WTC11 (cell line): ENCODE measurements around the gene LIMCH1. TPM values are rescaled to one million over a fixed set of nuclear protein-coding genes. Genes with fewer than 3 reads are reported as not detected.

ENCODE experiments used
- ATAC-seq: fragments of 200-7000 bp; cut with Tn5 transposase; 2 replicates; pipeline ENCODE4 v1.10.0; 2021; ENCODE audit warnings: mild to moderate bottlenecking, moderate library complexity
- CTCF ChIA-PET: fragments of 300-600 bp; sonication (Branson Sonifier 250); formaldehyde crosslinking; loops from one replicate; lab custom pipeline; 2021; ENCODE audit warnings: antibody characterized with exemption; lab: Charles Lee
- POLR2A ChIA-PET: fragments of 350-600 bp; sonication (Branson Sonifier 250); formaldehyde crosslinking; loops from one replicate; lab custom pipeline; 2021; ENCODE audit warnings: antibody characterized with exemption; lab: Charles Lee
- DNase-seq: peaks from one replicate; pipeline ENCODE4 v3.0.0; 2021; ENCODE audit warnings: low spot score
- H3K27ac Mint-ChIP-seq: 2 replicates; pipeline ENCODE4 v1.8.0; 2021; ENCODE audit warnings: mixed read lengths
- H3K27me3 Mint-ChIP-seq: 2 replicates; pipeline ENCODE4 v1.8.0; 2021; ENCODE audit warnings: low read depth, mild to moderate bottlenecking, moderate library complexity, mixed read lengths
- H3K36me3 Mint-ChIP-seq: 2 replicates; pipeline ENCODE4 v1.8.0; 2021; ENCODE audit warnings: mixed read lengths
- H3K4me1 Mint-ChIP-seq: 2 replicates; pipeline ENCODE4 v1.8.0; 2022; ENCODE audit warnings: mixed read lengths
- H3K4me3 Mint-ChIP-seq: 2 replicates; pipeline ENCODE4 v1.8.0; 2021; ENCODE audit warnings: mild to moderate bottlenecking, moderate library complexity, mixed read lengths
- H3K9me3 Mint-ChIP-seq: 2 replicates; pipeline ENCODE4 v1.8.0; 2021; ENCODE audit warnings: mixed read lengths
- CBFB ChIP-seq: sonication (generic); formaldehyde crosslinking; IDR thresholded peaks from 2 replicates; pipeline ENCODE4 v1.8.1; 2022; ENCODE audit warnings: mild to moderate bottlenecking, low read depth, missing genetic modification reagents
- GRHL2 ChIP-seq: fragments of 250-450 bp; sonication (Bioruptor Pico); IDR thresholded peaks from 2 replicates; pipeline ENCODE4 v1.8.0; 2022; ENCODE audit warnings: mild to moderate bottlenecking, moderate library complexity; ENCODE audit not compliant: insufficient replicate concordance, severe bottlenecking
- GTF2I ChIP-seq: fragments of 250-450 bp; sonication (Bioruptor Pico); conservative IDR thresholded peaks from 2 replicates; pipeline ENCODE4 v1.4.0; 2021; ENCODE audit warnings: mild to moderate bottlenecking
- KAT7 ChIP-seq: sonication (generic); formaldehyde crosslinking; IDR thresholded peaks from 2 replicates; pipeline ENCODE4 v1.8.1; 2023; ENCODE audit warnings: missing genetic modification reagents, mild to moderate bottlenecking, borderline replicate concordance
- NFATC4 ChIP-seq: fragments of 250-450 bp; sonication (Bioruptor Pico); IDR thresholded peaks from 2 replicates; pipeline ENCODE4 v1.9.0; 2021; ENCODE audit warnings: mild to moderate bottlenecking
- NFE2L1 ChIP-seq: sonication (generic); formaldehyde crosslinking; IDR thresholded peaks from 2 replicates; pipeline ENCODE4 v1.8.1; 2023; ENCODE audit warnings: missing genetic modification reagents
- NFYB ChIP-seq: sonication (generic); formaldehyde crosslinking; conservative IDR thresholded peaks from 2 replicates; pipeline ENCODE4 v1.8.0; 2022; ENCODE audit warnings: low read depth, missing genetic modification reagents
- NR3C1 ChIP-seq: sonication (generic); formaldehyde crosslinking; conservative IDR thresholded peaks from 2 replicates; pipeline ENCODE4 v1.8.1; 2023; ENCODE audit warnings: low read depth, mild to moderate bottlenecking, missing genetic modification reagents
- OVOL2 ChIP-seq: fragments of 250-450 bp; sonication (Bioruptor Pico); IDR thresholded peaks from 2 replicates; pipeline ENCODE4 v1.9.0; 2021; ENCODE audit warnings: mild to moderate bottlenecking, borderline replicate concordance
- ZNF138 ChIP-seq: sonication (generic); formaldehyde crosslinking; conservative IDR thresholded peaks from 2 replicates; pipeline ENCODE4 v1.8.1; 2022; ENCODE audit warnings: mild to moderate bottlenecking, moderate library complexity, missing genetic modification reagents
- ZNF219 ChIP-seq: sonication (generic); formaldehyde crosslinking; IDR thresholded peaks from 2 replicates; pipeline ENCODE4 v1.8.0; 2023; ENCODE audit warnings: missing genetic modification reagents, mild to moderate bottlenecking, borderline replicate concordance
- ZNF232 ChIP-seq: sonication (generic); formaldehyde crosslinking; IDR thresholded peaks from 2 replicates; pipeline ENCODE4 v1.8.0; 2022; ENCODE audit warnings: mild to moderate bottlenecking, missing genetic modification reagents
- ZNF416 ChIP-seq: fragments of 250-450 bp; sonication (Bioruptor Pico); IDR thresholded peaks from 2 replicates; pipeline ENCODE4 v1.9.0; 2021; ENCODE audit warnings: mild to moderate bottlenecking, inconsistent platforms
- total RNA-seq: library from RNA; stranded (reverse); gene quantifications from 3 replicates; pipeline ENCODE4 v1.2.3, GENCODE V29; 2021
- TF ChIP-seq, protein P1 (sequence below): sonication (generic); formaldehyde crosslinking; IDR thresholded peaks from 2 replicates; pipeline ENCODE4 v1.8.1; 2023; ENCODE audit warnings: mild to moderate bottlenecking, missing genetic modification reagents
- TF ChIP-seq, protein P2 (sequence below): sonication (generic); formaldehyde crosslinking; conservative IDR thresholded peaks from 2 replicates; pipeline ENCODE4 v1.8.1; 2023; ENCODE audit warnings: mild to moderate bottlenecking, low read depth, missing genetic modification reagents, moderate library complexity
- TF ChIP-seq, protein P3 (sequence below): fragments of 200-600 bp; IDR thresholded peaks from 2 replicates; pipeline ENCODE4 v1.8.0; 2022; ENCODE audit warnings: antibody characterized with exemption
- TF ChIP-seq, protein P4 (sequence below): fragments of 250-450 bp; sonication (Bioruptor Pico); IDR thresholded peaks from 2 replicates; pipeline ENCODE4 v1.9.0; 2021; ENCODE audit warnings: moderate library complexity, mild to moderate bottlenecking, inconsistent platforms, borderline replicate concordance
- TF ChIP-seq, protein P5 (sequence below): sonication (generic); formaldehyde crosslinking; IDR thresholded peaks from 2 replicates; pipeline ENCODE4 v1.8.1; 2023; ENCODE audit warnings: mild to moderate bottlenecking, missing genetic modification reagents, moderate library complexity
- TF ChIP-seq, protein P6 (sequence below): sonication (generic); formaldehyde crosslinking; IDR thresholded peaks from 2 replicates; pipeline ENCODE4 v1.8.1; 2022; ENCODE audit warnings: mild to moderate bottlenecking, moderate library complexity, missing genetic modification reagents
- TF ChIP-seq, protein P7 (sequence below): sonication (generic); formaldehyde crosslinking; IDR thresholded peaks from 2 replicates; pipeline ENCODE4 v1.8.0; 2022; ENCODE audit warnings: mild to moderate bottlenecking, missing genetic modification reagents

The LIMCH1 gene
- total RNA-seq, 1 experiment from 2014 or later: 0.92 TPM

DNA sequence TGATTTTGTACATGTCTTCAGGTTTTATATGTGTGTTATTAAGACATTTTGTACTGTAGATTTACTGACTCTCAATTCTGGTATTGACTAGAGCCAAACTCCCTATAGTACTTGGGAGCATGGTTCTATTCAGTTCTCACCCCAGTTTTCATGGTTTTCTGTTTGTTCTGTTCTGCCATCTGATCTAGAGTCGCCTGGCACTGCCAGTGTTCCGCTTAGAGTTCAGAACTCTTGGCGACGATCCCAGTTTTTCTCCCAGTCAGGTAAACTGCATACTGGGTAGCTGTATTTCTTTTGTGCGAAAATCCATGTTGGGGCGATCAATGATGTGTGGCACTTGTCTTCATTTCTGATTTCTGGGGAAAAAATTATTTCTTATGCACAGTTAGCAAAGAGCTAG, 132.6 kb downstream of the LIMCH1 start:
- no peak overlapping the region for H3K27ac Mint-ChIP-seq
- ChIA-PET CTCF (no interaction called here), POLR2A (no interaction called here)
- peaks cover 16% of the 10 kb centered on the region for H3K4me1 Mint-ChIP-seq
- H3K9me3 Mint-ChIP-seq: no peaks in the 10 kb centered on the region
- no peaks in the 10 kb centered on the region for H3K36me3 Mint-ChIP-seq
- TF ChIP-seq, protein P1, sequence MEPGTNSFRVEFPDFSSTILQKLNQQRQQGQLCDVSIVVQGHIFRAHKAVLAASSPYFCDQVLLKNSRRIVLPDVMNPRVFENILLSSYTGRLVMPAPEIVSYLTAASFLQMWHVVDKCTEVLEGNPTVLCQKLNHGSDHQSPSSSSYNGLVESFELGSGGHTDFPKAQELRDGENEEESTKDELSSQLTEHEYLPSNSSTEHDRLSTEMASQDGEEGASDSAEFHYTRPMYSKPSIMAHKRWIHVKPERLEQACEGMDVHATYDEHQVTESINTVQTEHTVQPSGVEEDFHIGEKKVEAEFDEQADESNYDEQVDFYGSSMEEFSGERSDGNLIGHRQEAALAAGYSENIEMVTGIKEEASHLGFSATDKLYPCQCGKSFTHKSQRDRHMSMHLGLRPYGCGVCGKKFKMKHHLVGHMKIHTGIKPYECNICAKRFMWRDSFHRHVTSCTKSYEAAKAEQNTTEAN (CRISPR knock-in tag): no peak
- TF ChIP-seq NR3C1 (CRISPR knock-in tag): no peak
- TF ChIP-seq, protein P2, sequence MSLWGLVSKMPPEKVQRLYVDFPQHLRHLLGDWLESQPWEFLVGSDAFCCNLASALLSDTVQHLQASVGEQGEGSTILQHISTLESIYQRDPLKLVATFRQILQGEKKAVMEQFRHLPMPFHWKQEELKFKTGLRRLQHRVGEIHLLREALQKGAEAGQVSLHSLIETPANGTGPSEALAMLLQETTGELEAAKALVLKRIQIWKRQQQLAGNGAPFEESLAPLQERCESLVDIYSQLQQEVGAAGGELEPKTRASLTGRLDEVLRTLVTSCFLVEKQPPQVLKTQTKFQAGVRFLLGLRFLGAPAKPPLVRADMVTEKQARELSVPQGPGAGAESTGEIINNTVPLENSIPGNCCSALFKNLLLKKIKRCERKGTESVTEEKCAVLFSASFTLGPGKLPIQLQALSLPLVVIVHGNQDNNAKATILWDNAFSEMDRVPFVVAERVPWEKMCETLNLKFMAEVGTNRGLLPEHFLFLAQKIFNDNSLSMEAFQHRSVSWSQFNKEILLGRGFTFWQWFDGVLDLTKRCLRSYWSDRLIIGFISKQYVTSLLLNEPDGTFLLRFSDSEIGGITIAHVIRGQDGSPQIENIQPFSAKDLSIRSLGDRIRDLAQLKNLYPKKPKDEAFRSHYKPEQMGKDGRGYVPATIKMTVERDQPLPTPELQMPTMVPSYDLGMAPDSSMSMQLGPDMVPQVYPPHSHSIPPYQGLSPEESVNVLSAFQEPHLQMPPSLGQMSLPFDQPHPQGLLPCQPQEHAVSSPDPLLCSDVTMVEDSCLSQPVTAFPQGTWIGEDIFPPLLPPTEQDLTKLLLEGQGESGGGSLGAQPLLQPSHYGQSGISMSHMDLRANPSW (CRISPR knock-in tag): no peak
- TF ChIP-seq NFE2L1 (CRISPR knock-in tag): no peak
- no peak for TF ChIP-seq CBFB (CRISPR knock-in tag)
- no peak for TF ChIP-seq KAT7 (CRISPR knock-in tag)
- TF ChIP-seq, protein P3, sequence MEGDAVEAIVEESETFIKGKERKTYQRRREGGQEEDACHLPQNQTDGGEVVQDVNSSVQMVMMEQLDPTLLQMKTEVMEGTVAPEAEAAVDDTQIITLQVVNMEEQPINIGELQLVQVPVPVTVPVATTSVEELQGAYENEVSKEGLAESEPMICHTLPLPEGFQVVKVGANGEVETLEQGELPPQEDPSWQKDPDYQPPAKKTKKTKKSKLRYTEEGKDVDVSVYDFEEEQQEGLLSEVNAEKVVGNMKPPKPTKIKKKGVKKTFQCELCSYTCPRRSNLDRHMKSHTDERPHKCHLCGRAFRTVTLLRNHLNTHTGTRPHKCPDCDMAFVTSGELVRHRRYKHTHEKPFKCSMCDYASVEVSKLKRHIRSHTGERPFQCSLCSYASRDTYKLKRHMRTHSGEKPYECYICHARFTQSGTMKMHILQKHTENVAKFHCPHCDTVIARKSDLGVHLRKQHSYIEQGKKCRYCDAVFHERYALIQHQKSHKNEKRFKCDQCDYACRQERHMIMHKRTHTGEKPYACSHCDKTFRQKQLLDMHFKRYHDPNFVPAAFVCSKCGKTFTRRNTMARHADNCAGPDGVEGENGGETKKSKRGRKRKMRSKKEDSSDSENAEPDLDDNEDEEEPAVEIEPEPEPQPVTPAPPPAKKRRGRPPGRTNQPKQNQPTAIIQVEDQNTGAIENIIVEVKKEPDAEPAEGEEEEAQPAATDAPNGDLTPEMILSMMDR: no peak
- no peak for TF ChIP-seq OVOL2 (CRISPR knock-in tag)
- TF ChIP-seq GTF2I: no peak
- TF ChIP-seq NFYB (CRISPR knock-in tag): no peak
- TF ChIP-seq, protein P4, sequence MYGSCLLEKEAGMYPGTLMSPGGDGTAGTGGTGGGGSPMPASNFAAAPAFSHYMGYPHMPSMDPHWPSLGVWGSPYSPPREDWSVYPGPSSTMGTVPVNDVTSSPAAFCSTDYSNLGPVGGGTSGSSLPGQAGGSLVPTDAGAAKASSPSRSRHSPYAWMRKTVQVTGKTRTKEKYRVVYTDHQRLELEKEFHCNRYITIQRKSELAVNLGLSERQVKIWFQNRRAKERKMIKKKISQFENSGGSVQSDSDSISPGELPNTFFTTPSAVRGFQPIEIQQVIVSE: no peak
- no peak for TF ChIP-seq GRHL2 (CRISPR knock-in tag)
- TF ChIP-seq NFATC4 (CRISPR knock-in tag): no peak
- no peak for TF ChIP-seq ZNF219 (CRISPR knock-in tag)
- TF ChIP-seq, protein P5, sequence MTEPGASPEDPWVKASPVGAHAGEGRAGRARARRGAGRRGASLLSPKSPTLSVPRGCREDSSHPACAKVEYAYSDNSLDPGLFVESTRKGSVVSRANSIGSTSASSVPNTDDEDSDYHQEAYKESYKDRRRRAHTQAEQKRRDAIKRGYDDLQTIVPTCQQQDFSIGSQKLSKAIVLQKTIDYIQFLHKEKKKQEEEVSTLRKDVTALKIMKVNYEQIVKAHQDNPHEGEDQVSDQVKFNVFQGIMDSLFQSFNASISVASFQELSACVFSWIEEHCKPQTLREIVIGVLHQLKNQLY (CRISPR knock-in tag): no peak
- TF ChIP-seq, protein P6, sequence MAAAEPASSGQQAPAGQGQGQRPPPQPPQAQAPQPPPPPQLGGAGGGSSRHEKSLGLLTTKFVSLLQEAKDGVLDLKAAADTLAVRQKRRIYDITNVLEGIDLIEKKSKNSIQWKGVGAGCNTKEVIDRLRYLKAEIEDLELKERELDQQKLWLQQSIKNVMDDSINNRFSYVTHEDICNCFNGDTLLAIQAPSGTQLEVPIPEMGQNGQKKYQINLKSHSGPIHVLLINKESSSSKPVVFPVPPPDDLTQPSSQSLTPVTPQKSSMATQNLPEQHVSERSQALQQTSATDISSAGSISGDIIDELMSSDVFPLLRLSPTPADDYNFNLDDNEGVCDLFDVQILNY (CRISPR knock-in tag): no peak
- no peaks in the 10 kb centered on the region for H3K27me3 Mint-ChIP-seq
- no peak for ATAC-seq
- no peak overlapping the region for H3K4me3 Mint-ChIP-seq
- no peak for DNase-seq

DNA sequence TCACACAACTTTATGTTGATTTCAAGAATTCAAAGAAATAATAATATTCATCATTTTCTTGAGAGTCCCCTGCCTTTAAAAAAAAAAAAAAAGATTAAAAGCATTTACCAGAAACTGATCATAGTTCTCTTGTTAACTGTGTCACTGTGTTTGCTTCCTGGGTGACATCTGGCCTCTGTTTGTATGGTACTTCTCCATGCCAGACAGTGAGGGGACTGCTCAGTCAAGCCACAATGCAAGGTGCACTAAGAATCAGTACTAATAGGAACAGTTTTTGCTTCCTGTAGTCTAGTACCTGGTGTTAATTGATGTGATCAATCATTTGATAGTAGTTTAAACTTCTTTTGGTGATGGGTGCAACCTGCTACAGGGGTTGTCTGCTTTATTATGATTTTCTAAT, 133.0 kb downstream of the LIMCH1 start:
- no peak for ATAC-seq
- POLR2A ChIA-PET: no interaction called here
- TF ChIP-seq ZNF416 (CRISPR knock-in tag): no peak
- TF ChIP-seq, protein P1 (CRISPR knock-in tag): no peak
- no peak for TF ChIP-seq ZNF138 (CRISPR knock-in tag)
- TF ChIP-seq, protein P6 (CRISPR knock-in tag): no peak
- TF ChIP-seq, protein P4: no peak
- TF ChIP-seq, protein P7, sequence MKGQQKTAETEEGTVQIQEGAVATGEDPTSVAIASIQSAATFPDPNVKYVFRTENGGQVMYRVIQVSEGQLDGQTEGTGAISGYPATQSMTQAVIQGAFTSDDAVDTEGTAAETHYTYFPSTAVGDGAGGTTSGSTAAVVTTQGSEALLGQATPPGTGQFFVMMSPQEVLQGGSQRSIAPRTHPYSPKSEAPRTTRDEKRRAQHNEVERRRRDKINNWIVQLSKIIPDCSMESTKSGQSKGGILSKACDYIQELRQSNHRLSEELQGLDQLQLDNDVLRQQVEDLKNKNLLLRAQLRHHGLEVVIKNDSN: no peak
- TF ChIP-seq ZNF232 (CRISPR knock-in tag): no peak

More for the DNA sequence above, 133.0 kb downstream of the LIMCH1 start:
- Mint-ChIP-seq H3K4me3 (no peak overlapping the region), H3K36me3 (no peaks in the 10 kb centered on the region), H3K27me3 (no peaks in the 10 kb centered on the region), H3K27ac (no peak overlapping the region), H3K9me3 (no peaks in the 10 kb centered on the region), H3K4me1 (peaks cover 20% of the 10 kb centered on the region)
- no peak for DNase-seq
- CTCF ChIA-PET: no interaction called here
